H1 (cell line): Measurements from ENCODE around the gene TSKU. TPM values are rescaled to one million over a fixed set of nuclear protein-coding genes. Genes with fewer than 3 reads are reported as not detected.

Experiments
- CTBP2 ChIP-seq: IDR thresholded peaks from 2 replicates; pipeline ENCODE4 v1.7.0; 2011; ENCODE audit warnings: borderline replicate concordance, mild to moderate bottlenecking, moderate library complexity, mixed read lengths, low read length; ENCODE audit not compliant: insufficient read depth, insufficient read length
- SIX5 ChIP-seq: IDR thresholded peaks from 2 replicates; pipeline ENCODE4 v1.6.1; 2011; ENCODE audit warnings: mild to moderate bottlenecking, low read depth, low read length
- SP4 ChIP-seq: IDR thresholded peaks from 2 replicates; pipeline ENCODE4 v1.6.1; 2012; ENCODE audit warnings: low read length, inconsistent platforms
- polyA plus RNA-seq, 7 experiments: library from polyadenylated mRNA; depleted of rRNA in 3 of 7; stranded (reverse) in 5 of 7; unstranded in 2 of 7; fragments of >200 nt in 5 of 7; fragments of 200-250 nt in 2 of 7; gene quantifications; 1 replicate in 5 of 7; 2 replicates in 1 of 7; 4 replicates in 1 of 7; pipeline versions ENCODE4 v1.2.1 to v1.2.3, GENCODE V29; 2011 to 2013; ENCODE audit warnings: missing spikeins in 2 of 7, mixed read lengths in 2 of 7
- total RNA-seq: library from RNA; stranded (reverse); fragmentation: NEBNext Ultra II Directional; extraction: Animal tissue kit (Norgen Biotek cat#: 25700); gene quantifications from 2 replicates; pipeline ENCODE4 v1.2.1, GENCODE V29; 2021
- TF ChIP-seq, protein P1 (sequence below): IDR thresholded peaks from 2 replicates; pipeline ENCODE4 v1.6.1; 2011; ENCODE audit warnings: low read depth, mild to moderate bottlenecking, low read length; ENCODE audit not compliant: insufficient read depth

The TSKU gene
- total and polyA plus RNA-seq, 2 of the 8 experiments (the other 6 are each of a cell fraction or from before 2014, with no cell fraction given) = 22.8 to 28.4 TPM

DNA sequence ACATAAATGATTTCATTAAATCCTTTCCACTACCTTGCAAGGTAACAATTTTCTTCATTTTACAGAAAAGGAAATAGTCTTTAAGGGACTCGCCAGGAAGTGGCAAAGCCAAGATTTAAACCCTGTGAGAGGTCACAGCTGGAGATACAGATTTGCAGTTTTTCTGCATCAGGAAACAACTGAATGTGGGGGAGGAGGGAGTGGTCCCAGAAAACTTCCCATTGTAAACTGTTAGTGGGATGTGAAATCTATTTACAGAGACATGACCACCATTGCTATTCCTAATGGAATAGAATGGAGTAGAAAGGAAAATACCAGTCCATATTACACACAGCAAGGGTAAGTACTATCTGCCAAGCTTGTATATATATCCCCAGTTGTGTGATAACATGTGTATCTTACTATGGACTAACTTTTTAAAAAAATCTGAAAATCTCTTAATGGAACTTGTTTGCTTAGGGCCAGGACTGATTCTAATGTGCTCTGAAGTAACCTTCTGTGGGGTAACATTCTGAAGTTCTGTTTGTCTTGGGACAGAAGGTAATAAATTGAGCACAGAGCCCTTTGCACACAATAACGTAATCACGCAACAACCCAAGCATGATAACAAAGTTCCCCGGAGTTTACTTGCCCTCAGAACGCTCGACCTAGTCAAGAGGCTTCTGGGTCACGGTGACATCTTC, 10.9 kb upstream of the TSKU start (continued):
- TF ChIP-seq SP4 (no peak), SIX5 (no peak), CTBP2 (no peak)
- TF ChIP-seq, protein P1, sequence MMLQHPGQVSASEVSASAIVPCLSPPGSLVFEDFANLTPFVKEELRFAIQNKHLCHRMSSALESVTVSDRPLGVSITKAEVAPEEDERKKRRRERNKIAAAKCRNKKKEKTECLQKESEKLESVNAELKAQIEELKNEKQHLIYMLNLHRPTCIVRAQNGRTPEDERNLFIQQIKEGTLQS = no peak
